GM12875 (cell line): ENCODE results near the gene C3orf18.
A peak's percentile ranks its signal among the peaks of the same experiment; 100 is the strongest.

Experiments
- H3K4me3 ChIP-seq: one replicate; pipeline ENCODE4 v1.5.1; 2011; ENCODE audit warnings: low read depth, low read length, control low read depth
- CTCF ChIP-seq: IDR thresholded peaks from 2 replicates; pipeline ENCODE4 v1.5.1; 2011; ENCODE audit warnings: low read depth, mild to moderate bottlenecking, control low read depth, inconsistent platforms, low read length, moderate library complexity, borderline replicate concordance; ENCODE audit not compliant: insufficient read depth

Gene C3orf18

GRCh38 chr3:50575372-50575771, 7.8 kb upstream of the C3orf18 start:
- H3K4me3 ChIP-seq: no peak overlapping the region
- no peak for TF ChIP-seq CTCF

- TF ChIP-seq CTCF: no peak
Observed at GRCh38 chr3:50574444-50574831, 6.9 kb upstream of the C3orf18 start.

GRCh38 chr3:50573566-50574443, 6.3 kb upstream of the C3orf18 start:
- no peak for TF ChIP-seq CTCF

More at GRCh38 chr3:50574444-50574831, 6.9 kb upstream of the C3orf18 start:
- no peak overlapping the region for H3K4me3 ChIP-seq

GRCh38 chr3:50572801-50573371, 5.3 kb upstream of the C3orf18 start:
- TF ChIP-seq CTCF: no peak
- H3K4me3 ChIP-seq: no peak overlapping the region

More at GRCh38 chr3:50573566-50574443, 6.3 kb upstream of the C3orf18 start:
- no peak overlapping the region for H3K4me3 ChIP-seq

- no peak overlapping the region for H3K4me3 ChIP-seq
- peak; percentile 94 for TF ChIP-seq CTCF
Observed at GRCh38 chr3:50572158-50572557, 4.6 kb upstream of the C3orf18 start.

- no peak for TF ChIP-seq CTCF
- no peak overlapping the region for H3K4me3 ChIP-seq
Observed at GRCh38 chr3:50571486-50571885, 3.9 kb upstream of the C3orf18 start.
